SIG-M5 treated with dmso at 0.1 percent for 504 hours (cell line): Measurements from ENCODE around the gene CCDC136.

Experiments used
- DNase-seq: peaks from one replicate; lab custom pipeline; 2025; ENCODE audit not compliant: unreplicated experiment; lab: John Stamatoyannopoulos, UW

The CCDC136 gene

DNA sequence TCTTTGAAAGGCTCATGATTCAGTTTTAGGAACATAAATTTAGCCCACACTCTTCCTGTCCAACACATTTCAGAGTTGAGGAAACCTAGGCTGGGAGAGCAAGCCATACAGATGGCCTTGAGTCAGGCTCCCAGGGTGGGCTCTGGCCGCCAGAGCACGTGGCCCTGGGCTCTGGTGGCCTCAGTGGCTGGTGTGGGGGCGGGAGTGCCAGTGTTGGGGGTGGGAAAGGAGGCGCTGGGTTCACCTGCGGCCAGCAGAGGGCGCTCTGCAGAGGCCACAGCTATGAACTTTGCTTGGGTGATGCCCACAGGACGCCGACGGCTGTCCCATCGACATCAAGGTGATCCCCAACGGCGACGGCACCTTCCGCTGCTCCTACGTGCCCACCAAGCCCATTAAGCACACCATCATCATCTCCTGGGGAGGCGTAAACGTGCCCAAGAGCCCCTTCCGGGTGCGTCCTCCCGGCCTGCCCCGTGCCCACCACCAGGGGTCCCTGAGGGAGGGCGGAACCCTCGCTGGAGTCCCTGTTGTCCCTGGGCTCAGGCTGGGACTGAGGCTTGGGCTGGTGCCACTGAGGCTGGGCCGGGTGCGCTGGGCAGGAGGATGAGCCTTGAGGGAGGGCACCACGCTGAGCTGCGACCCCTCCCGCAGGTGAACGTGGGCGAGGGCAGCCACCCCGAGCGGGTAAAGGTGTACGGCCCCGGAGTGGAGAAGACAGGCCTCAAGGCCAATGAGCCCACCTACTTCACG lies 50.3 kb downstream of the CCDC136 start:
- no peak for DNase-seq

DNA sequence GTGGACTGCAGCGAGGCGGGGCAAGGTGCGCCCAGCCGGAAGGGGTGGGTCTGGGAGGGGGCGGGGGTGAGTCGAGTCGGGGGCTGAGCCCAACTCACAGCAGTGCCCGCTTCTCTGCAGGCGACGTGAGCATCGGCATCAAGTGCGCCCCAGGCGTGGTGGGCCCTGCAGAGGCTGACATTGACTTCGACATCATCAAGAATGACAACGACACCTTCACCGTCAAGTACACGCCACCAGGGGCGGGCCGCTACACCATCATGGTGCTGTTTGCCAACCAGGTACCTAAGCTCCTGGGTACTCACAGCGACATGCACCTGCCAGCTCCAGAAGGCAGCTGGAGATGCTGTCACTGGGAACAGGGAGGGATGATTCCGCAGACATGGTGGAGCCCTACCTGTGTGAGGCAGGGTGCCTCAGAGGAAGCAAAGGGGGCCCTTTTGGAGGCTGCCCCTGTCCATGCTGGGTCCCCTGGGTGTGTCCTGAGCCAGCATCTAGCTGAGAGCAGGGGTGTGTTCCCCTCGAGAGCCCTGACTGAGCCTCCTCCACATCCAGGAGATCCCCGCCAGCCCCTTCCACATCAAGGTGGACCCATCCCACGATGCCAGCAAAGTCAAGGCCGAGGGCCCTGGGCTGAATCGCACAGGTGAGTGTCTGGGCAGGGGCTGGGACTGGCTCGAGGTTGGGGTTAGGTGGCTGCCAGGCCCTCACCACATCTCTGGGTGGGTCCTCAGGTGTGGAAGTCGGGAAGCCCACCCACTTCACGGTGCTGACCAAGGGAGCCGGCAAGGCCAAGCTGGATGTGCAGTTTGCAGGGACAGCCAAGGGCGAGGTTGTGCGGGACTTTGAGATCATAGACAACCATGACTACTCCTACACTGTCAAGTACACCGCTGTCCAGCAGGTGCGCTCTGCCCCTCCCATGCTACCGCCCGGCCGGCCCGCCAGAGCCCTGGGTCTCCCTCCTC lies 51.2 kb downstream of the CCDC136 start:
- no peak for DNase-seq

DNA sequence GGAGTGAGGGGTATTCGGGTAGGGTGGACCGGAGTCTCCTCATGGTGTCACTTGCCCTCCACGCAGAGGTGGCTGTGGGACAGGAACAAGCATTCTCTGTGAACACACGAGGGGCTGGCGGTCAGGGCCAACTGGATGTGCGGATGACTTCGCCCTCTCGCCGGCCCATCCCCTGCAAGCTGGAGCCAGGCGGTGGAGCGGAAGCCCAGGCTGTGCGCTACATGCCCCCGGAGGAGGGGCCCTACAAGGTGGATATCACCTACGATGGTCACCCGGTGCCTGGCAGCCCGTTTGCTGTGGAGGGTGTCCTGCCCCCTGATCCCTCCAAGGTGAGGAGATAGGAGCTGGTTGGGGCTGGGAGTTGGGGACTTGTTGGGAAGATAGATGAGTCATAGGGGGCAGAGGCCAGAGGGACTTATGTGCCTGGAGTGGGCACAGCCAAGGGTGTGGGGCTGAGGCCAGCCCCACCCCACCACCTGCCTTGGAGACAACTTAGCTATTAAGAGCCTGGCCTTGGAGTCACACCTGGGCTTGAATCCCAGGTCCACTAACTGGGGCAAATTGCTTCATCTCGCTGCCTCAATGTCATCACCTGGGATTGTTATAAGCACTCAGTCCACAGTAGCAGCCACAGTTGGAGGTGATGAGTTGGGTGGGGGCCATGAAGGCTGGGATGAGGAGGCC lies 52.3 kb downstream of the CCDC136 start:
- DNase-seq: no peak

DNA sequence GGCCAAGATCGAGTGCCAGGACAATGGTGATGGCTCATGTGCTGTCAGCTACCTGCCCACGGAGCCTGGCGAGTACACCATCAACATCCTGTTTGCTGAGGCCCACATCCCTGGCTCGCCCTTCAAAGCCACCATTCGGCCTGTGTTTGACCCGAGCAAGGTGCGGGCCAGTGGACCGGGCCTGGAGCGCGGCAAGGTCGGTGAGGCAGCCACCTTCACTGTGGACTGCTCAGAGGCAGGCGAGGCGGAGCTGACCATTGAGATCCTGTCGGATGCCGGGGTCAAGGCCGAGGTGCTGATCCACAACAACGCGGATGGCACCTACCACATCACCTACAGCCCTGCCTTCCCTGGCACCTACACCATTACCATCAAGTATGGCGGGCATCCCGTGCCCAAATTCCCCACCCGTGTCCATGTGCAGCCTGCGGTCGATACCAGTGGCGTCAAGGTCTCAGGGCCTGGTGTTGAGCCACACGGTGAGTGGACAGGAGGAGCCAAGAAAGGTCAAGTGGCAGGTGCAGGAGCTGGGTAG lies 53.1 kb downstream of the CCDC136 start:
- no peak for DNase-seq

DNA sequence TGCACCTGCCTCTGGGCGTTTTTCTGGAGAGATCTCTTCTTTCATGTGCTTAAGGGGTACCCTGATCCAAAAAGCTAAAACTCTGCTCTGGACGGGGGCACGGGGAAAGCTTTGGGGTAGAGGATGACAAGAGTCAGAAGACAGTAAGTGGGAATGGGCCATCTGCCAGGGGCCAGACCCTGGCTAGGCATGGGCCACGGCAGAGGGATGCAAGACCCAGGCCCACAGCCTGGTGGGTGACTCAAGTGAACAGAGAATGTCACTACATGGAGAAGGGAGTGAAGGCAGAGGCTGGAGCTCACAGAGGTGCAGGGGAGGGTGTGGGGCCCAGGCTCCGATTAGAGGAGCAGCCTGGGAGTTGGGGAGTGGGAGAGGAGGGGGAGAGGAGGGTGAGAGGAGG lies 53.7 kb downstream of the CCDC136 start:
- DNase-seq: no peak

DNA sequence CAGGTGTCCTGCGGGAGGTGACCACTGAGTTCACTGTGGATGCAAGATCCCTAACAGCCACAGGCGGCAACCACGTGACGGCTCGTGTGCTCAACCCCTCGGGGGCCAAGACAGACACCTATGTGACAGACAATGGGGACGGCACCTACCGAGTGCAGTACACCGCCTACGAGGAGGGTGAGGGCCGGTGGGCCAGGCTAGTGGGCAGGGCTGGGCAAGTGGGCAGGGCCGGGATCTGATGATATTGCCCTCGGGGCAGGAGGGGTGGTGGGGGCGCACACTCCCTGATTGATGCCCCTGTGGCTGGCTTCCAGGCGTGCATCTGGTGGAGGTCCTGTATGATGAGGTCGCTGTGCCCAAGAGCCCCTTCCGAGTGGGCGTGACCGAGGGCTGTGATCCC lies 54.2 kb downstream of the CCDC136 start:
- no peak for DNase-seq

DNA sequence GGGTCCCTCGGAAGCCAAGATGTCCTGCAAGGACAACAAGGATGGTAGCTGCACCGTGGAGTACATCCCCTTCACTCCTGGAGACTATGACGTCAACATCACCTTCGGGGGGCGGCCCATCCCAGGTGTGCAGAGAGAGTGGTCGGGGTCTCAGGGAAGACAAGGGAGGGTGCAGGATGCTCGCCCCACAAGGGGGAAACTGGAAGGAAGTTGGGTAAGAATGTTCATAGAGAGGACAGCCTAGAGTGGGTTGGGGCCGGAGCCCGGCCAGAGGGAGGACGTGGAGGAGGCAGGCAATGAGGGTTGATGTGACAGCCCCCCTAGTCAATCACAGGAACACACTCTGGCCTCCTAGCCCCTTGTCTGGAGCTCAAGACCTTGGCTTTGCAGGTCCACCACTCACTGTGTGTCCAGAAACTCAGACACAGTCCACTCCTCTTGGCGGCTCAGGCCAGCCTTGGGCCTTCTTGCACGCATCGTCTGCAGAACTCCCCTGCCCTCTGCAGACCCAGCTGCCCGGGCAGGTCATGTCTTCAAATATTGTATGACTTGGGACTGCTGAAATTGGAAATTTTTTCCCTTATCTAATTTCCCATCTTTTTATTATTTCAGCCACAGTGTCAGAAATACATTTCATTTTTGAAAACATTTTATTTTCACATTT lies 55.1 kb downstream of the CCDC136 start:
- DNase-seq: no peak

DNA sequence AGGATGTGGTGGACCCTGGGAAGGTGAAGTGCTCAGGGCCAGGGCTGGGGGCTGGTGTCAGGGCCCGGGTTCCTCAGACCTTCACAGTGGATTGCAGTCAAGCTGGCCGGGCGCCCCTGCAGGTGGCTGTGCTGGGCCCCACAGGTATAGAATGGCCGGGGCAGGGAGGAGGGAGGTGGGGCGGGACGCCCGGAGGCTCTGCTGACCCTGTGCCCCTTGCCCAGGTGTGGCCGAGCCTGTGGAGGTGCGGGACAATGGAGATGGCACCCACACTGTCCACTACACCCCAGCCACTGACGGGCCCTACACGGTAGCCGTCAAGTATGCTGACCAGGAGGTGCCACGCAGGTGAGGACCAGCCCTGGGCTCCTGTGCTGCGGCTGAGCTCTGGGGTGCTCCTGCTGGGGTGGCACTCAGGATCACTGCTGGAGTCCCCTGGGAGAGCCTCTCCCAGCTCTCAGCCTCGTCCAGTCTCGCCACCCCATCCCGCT lies 56.0 kb downstream of the CCDC136 start:
- DNase-seq: no peak

DNA sequence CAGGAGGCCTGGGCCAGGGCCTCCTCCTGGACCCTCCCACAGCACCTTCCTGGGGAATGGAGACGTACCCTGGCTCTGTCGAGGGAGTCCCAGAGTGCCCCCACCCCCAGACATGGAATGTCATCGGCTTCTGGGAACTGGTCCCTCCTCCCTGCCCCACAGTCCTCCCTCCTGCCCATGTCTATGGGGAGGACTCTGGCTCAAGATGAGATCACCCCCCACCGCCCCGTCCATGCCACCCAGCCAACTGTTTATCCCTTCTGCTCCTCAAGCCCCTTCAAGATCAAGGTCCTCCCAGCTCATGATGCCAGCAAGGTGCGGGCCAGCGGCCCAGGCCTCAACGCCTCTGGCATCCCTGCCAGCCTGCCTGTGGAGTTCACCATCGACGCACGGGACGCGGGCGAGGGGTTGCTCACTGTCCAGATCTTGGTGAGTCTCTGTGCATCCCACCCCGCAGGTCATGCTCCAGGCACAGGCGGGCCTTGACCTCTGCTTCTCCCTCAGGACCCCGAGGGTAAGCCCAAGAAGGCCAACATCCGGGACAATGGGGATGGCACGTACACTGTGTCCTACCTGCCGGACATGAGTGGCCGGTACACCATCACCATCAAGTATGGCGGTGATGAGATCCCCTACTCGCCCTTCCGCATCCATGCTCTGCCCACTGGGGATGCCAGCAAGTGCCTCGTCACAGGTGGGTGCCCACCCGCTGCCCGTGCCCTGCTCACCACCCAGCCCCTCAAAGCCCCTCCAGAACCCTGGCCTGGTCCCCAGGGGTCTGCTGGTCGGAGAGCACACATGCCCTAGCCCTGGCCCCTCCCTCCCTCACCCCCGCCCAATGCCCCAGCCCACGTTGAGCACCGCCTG lies 56.8 kb downstream of the CCDC136 start:
- DNase-seq: no peak

DNA sequence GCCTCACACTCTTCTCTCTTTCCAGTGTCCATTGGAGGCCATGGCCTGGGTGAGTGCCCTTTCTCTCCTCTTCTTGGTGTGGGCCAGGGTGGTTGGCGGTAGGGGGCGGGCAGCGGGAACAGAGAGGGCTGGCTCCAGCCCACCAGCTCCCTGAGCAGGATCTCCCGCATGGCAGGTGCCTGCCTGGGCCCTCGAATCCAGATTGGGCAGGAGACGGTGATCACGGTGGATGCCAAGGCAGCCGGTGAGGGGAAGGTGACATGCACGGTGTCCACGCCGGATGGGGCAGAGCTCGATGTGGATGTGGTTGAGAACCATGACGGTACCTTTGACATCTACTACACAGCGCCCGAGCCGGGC lies 57.4 kb downstream of the CCDC136 start:
- no peak for DNase-seq

DNA sequence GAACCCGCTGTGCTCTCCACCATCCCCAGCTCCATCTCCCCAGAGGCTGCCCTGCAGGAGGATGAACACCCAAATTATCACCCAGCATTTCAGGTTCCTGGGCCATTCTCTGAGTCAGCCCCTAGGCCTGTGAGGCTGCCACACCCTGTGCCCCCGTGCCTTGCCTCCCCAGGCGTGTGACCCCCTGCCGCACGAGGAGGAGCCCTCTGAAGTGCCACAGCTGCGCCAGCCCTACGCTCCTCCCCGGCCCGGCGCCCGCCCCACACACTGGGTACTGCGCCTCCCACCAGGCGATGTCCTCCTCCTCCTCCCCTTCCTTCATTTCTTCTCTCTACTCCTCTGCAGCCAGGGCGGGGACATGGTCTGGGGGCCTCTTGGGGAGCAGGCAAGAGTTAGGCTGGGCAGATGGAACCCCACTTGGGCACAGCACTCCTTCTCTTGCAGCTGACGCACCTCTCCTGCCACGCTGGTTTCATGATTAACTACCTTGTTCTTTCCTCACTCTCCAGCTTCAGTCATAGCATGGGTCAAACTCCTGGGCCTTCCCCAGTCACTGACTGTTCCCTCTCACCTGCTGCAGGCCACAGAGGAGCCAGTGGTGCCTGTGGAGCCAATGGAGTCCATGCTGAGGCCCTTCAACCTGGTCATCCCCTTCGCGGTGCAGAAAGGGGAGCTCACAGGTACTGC lies 58.2 kb downstream of the CCDC136 start:
- no peak for DNase-seq

DNA sequence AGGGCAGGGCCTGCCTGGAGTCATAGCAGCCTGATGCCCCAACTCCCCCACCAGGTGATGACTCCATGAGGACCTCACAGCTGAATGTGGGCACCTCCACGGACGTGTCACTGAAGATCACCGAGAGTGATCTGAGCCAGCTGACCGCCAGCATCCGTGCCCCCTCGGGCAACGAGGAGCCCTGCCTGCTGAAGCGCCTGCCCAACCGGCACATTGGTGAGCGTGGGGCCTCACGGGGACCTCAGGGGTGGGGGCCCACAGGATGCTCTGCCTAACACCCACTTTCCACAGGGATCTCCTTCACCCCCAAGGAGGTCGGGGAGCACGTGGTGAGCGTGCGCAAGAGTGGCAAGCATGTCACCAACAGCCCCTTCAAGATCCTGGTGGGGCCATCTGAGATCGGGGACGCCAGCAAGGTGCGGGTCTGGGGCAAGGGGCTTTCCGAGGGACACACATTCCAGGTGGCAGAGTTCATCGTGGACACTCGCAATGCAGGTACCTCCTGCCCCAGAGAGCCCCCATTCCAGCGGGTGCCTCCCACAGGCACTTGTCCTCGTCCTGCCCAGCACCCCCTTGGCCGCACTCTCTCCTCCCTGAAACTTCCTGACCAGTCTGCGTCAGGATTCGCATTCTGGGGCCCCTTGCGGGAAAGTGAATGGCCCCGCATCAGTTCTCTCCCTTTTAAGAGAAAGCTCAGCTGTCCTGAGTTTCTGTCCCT lies 60.9 kb downstream of the CCDC136 start:
- no peak for DNase-seq

DNA sequence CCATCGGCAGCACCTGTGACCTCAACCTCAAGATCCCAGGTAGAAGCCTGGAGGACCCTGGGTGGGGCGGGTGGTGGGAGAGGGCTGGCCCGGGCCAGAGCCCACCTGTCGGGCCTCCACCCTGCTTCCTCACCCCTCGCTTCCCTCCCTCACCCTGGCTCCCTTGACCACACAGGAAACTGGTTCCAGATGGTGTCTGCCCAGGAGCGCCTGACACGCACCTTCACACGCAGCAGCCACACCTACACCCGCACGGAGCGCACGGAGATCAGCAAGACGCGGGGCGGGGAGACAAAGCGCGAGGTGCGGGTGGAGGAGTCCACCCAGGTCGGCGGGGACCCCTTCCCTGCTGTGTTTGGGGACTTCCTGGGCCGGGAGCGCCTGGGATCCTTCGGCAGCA lies 62.0 kb downstream of the CCDC136 start:
- no peak for DNase-seq

DNA sequence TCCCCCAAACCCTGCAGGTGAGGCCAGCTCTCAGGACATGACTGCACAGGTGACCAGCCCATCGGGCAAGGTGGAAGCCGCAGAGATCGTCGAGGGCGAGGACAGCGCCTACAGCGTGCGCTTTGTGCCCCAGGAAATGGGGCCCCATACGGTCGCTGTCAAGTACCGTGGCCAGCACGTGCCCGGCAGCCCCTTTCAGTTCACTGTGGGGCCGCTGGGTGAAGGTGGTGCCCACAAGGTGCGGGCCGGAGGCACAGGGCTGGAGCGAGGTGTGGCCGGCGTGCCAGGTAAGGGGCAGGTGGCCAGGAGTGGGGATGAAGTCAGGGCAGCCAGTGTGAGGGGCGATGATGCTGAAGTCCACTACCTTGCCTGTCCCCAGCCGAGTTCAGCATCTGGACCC lies 62.6 kb downstream of the CCDC136 start:
- DNase-seq: no peak

DNA sequence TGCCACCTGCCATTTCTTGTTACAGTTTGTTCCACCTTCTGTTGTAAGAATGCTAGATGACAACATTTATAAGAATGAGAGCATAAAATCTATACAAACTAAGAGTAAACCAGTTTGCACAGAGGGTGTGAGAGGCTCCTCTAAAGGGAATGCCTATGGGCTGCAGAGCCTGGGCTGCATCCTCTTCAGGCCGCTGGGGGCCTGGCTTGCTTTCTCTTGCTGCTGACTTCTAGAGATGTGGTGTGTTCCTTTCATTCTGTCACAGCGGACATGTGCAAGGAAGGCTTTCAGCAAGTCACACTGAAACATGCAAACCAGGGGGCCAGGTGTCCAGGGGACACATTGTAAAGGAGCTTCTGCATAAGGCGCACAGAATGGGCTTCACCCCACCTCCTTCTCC lies 63.8 kb downstream of the CCDC136 start:
- no peak for DNase-seq

DNA sequence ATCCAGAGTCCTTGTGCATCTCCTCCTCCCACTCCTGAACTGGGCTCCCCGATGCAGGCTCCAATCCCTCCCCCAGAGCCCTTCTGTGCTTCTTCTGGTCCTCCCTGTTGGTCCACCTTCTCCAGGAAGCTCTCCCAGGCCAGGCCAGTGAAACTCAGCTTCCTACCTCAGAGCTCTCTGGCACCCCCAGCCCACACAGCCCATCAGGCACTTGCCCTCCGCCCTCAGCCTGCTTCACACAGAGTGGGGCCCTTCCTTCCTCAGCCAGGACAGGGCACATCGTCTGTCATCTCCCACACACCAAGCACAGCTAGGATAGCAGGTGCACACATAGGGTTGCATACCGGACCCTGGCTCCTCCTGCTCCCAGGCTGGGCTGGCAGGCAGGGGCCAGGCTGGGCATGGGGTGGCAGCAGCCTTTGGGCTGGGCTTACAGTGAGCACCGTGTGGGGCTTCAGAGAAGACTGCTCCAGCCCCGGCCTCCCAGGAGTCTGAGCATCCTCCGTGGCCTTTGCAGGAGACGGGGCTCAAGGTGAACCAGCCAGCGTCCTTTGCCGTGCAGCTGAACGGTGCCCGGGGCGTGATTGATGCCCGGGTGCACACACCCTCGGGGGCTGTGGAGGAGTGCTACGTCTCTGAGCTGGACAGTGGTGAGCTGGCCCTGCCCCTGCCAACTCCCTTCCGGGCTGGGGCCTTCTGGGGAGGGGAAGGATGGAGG lies 64.4 kb downstream of the CCDC136 start:
- DNase-seq: no peak

DNA sequence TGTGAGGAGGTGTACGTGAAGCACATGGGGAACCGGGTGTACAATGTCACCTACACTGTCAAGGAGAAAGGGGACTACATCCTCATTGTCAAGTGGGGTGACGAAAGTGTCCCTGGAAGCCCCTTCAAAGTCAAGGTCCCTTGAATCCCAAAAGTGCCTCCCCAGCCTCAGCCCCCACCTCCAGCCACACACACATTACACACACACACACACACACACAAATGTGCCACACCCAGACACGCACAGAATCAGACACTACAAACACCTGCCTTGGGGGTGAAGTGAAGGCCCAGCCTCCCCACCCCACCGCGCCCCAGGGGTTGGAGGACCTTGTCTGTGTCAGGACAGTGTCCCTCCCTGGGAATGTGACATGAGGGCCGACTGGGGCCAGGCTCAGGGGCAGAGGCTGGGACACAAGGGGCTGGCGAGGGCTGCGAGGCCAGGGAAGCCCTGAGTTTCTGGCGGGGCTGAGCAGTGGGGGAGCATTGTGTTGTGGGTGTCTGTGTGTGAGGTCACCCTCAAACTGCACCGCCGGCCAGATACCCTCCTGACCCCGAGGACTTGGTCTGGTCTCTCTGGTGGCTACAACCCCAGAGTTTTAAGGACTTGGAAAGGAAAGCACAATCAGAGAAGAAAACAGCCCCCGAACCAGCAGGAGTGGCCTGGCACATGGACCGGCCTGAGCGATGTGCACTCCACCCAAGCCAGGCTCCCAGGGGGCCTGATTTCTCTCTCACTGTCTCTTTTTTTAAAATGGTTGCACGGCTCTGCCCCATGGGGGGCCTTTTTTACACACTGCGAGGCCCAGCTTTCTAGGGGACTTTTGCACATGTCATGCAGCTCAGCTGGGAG lies 66.8 kb downstream of the CCDC136 start:
- no peak for DNase-seq
